Activated T-helper 1 cell treated with anti-CD3 and anti-CD28 coated beads, Interleukin-2, amount 50 U/mL, for 16 hours (primary cell): ENCODE results near the gene AP1S3.
A peak's percentile ranks its signal among the peaks of the same experiment; 100 is the strongest.
"Not testable (repeated sequence)": the region's sequence is repeated elsewhere in the genome, so short reads cannot be mapped to it uniquely, and the experiment has no call there.

Source experiments
- DNase-seq, 2 donors: peaks; one replicate each; pipeline ENCODE4 v3.0.0-alpha.2; 2020; ENCODE audit warnings: low read depth in 1 of 2, low spot score in 1 of 2

The AP1S3 gene

DNA sequence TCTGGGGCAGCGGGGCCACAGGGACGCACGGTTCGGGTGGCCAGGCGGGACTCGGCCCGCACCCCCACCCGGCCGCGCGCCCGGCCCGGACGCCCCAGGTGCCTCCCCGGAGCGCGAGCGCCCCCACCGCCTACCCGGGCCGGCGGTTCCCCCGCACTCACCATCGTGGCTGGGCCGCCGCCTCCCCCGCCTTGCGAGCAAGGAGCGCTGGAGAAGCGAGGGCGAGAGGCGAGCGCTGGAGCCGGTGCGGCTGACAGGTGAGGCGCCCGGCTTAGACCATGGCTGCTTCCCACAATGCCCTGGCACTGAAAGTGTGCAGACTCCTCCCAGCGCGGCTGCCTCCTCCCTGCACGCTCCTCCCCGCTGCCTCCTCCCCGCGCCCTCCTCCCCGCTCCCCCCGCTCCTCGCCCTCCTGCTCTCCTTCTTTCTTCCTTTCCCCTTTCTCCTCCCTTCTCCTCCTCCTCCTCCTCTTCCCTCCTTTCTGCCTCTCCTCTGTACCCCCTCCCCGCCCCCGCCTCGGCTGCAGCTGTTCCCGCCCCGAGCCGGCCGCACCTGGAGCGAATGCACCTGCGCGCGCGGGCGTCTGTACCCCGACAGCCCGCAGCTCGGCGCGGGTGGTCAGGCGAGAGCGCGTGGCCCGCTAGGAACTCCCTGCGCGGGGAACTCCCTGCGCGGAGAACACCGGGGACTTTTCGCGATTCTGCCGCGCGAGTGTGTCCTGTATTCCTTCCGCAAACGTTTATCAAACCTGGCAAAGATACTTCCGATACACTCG is at the start of gene AP1S3:
AP1S3 (minus strand) TSS at position 296 of the 775 bp plus-strand sequence; CDS start at position 164, 132 bp downstream.
- DNase-seq, result peak; percentile 31 to 57

DNA sequence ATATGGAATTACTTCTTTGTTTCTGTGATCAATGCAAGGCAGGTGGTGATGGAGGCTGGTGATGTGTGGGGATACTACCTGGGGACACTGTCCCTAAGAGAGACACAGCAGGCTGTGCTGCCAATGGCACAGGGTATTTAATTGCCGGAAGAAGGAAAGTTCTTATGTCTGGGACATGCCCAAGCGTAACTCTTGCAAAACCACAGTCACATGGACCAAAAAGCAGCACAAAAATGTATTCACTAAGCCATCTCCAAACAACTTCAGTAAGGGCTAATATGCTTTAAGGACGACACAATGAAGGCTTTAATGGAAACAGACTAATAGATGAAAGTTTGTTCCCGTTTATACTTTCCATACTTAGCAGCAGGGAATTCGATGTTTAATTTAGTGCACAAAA is 49.7 kb upstream of the AP1S3 start:
- no peak for DNase-seq

DNA sequence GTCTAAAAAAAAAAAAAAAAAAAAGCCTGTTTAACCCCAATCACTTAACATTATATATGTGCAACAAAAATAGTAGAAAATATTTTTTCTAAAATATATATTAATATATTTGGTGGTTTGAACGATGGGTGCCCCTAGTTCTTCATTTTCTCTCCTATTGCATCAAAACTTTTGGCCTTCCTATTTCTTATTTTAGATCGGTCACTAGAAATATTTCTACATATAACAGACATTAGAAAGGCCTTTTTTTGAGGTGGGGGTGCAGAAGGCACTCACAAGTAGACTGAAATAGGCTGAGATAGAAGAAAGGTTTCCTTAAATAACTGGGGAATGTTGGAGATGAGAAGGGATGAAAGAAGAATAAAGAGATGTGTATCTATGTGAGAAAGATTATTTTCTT is 49.3 kb upstream of the AP1S3 start:
- DNase-seq, result no peak

DNA sequence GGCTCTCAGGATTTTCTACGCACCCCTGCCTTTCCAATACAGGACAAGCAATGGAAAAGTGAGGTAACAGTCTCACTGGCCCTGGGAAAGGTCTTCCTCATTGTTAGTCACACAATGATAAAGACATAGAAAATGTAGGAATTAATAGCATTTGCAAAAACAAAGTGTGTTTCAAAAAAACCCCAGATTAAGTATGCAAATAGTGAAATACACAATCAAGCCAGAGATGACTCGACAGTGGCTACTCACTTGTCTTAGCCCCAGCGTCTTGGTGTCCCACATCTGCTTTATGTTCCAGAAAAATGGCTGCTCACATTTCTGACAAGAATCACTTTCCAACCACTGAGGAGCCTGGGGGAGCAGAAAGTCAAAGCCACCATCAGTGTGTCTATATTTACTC is 47.0 kb upstream of the AP1S3 start:
- DNase-seq, result no peak

DNA sequence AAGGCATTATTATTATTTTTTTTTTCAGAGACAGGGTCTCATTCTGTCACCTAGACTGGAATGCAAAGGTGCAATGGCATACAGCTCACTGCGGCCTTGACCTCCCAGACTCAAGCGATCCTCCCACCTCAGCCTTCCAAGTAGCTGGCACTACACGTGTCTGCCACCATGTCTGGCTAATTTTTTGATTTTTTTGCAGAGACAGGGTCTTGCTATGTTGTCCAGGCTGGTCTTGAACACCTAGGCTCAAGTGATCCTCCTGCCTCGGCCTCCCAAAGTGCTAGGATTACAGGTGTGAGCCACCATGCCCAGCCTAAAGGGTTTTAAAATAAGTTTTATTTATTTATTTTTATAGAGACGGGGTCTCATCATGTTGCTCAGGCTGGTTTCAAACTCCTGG is 45.3 kb upstream of the AP1S3 start:
- no peak for DNase-seq

DNA sequence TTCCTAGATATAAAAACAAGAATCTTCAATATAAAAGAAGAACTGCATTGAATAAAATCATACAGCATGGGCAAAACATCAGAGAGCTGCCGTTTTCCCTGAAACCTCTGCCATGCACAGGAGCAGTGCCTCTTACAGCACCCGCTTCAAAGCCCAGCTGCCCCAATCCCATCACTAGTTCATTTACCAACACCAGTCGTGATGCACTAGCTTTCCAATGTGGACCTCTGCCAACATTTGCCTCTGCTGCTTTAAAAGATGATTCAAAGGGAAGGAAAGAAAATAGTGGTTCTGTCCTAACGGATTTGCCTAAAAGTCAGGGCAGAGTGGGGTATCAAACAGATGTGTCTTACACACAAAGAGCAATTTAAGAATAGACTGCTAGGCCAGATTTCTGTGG is 43.4 kb upstream of the AP1S3 start:
- no peak for DNase-seq

DNA sequence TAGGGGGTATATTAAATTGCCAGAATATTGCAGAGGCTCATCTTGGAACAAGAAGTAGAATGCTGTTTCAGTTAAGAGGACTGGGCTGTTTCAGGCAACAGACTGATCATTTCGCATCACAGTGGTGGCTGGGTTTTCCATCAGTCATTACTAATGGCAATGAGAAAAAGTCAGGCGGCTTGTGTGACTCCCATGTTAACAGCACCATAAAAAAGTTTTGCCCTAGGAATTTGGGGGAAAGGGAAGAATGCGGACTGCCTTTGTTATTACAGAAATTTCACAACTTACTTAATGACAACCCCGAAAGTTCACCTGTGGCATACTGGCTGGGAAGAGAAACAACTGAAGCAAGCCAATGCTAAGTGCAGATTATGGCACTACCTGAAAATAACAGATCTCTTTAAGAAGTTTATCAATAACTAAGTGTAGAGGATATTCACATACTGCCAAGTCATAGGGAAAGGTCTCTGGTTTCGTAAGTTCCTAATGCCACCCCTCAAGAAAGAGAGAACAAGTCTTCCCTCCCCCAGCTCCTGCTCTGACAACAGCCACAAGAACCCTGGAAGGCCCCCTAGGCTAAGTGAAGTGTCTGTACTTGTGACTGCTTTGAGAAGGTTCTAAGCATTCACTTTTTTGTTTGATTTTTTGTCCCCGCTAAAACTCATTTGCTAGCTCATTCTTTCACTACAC is 40.5 kb upstream of the AP1S3 start:
- DNase-seq, result no peak

DNA sequence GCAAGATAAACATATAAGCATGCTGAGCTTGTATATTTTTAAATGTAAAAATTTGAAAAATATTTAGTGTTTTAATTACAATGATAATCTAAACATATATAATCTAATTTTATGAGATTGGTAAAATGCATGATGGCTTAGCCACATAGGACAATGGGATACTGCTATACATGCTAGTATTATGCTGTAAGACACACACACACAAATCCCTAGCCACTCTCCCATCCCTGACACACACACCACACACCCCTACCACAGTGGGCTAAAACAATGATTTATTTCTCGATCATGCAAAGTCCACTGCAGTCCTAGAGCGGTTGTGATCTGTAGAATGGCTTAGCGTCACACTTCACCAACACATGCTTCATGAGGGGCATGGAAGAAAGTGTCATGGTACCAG is 36.3 kb upstream of the AP1S3 start:
- DNase-seq, result no peak

DNA sequence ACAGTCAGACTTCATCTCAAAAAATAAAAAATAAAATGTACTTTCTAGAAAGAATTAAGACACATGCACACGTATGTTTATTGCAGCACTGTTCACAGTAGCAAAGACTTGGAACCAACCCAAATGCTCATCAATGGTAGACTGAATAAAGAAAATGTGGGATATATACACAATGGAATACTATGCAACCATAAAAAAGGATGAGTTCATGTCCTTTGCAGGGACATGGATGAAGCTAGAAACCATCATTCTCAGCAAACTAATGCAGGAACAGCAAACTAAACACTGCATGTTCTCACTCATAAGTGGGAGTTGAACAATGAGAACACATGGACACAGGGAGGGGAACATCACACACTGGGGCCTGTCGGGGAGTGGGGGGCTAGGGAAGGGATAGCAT is 35.4 kb upstream of the AP1S3 start:
- DNase-seq, result not testable (repeated sequence)

DNA sequence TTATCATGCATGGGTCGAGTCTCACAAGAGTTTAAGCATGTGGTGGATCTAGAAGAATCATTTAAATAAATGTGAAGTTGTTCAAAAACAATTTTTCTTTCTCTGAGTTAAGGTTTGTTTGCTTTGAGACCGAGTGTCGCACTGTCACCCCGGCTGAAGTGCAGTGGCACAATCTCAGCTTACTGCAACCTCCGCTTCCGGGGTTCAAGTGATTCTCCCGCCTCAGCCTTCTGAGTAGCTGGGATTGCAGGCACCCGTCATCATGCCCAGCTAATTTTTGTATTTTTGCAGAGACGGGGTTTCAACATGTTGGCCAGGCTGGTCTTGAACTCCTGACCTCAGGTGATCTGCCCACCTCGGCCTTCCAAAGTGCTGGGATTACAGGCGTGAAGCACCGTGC is 34.3 kb upstream of the AP1S3 start:
- not testable (repeated sequence) for DNase-seq

DNA sequence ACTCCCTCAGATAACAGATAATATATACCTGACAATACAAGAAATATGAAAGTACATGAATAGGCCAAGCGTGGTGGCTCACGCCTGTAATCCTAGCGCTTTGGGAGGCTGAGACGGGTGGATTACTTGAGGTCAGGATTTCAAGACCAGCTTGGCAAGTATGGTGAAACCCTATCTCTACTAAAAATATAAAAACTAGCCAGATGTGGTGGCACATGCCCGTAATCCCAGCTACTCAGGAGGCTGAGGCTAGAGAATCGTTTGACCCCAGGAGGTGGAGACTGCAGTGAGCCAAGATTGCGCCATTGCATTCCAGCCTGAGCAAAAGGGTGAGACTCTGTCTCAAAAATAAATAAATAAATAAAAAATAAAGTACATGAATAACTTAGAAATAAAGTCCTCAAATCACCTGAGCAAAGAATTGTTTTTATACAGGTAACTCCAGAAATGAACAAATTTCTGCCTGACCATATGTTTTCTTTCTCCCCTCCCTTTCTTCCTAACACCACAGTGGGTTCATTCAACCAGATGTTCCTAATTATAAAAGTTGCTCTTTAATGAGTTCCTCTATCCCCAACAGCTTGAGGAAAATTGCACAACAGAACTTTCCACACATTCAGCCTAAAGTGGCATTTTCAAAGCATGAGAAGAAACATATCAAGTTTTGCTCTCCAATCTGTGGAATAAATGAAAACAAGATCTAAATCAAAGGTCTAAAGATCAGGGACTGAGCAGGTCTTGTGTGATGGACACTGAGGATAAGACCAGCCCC is 33.6 kb upstream of the AP1S3 start:
- no peak for DNase-seq

DNA sequence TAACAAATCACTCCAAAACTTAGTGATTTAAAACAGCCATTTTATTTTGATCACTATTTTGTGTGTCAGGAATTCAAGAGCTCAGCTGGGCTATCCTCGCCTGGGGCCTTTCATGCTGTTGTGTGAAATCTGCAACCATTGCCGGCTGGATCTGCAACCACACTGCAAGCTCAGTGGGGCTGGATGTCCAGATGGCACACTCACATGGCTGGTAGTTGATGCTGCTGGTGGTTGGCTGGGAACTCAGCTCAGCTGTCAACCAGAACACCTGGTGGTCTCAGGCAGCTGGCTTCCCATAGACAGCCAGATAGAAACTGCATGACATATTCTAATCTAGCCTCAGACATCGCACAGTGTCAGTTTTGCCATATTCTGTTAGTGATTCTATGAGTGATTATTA is 30.6 kb upstream of the AP1S3 start:
- DNase-seq, result no peak

DNA sequence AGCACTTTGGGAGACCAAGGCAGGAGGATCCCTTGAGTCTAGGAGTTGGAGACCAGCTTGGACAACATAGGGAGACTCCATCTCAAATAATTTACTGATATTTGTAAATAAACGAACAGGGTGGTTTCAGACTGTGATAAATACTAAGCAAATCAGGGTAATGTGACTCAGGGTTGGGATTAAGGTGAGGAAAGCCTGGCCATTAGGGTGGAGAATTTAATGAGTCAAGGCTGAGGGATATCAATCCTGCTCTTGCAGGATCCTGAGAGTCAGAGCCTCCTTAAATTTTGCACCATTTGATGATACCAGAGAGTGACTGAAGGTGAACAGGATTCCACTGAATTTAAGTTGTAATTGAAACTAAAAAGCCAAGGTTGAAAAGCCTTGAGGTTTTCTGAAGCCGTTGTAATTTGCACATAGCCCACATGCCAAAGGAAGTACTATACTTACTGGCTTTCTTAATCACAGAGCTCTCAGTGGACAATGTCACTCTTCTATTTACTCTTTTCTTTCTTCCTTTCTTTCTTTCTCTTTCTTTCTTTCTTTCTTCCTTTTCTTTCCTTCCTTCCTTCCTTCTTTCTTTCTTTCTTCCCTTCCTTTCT is 28.6 kb upstream of the AP1S3 start:
- no peak for DNase-seq

DNA sequence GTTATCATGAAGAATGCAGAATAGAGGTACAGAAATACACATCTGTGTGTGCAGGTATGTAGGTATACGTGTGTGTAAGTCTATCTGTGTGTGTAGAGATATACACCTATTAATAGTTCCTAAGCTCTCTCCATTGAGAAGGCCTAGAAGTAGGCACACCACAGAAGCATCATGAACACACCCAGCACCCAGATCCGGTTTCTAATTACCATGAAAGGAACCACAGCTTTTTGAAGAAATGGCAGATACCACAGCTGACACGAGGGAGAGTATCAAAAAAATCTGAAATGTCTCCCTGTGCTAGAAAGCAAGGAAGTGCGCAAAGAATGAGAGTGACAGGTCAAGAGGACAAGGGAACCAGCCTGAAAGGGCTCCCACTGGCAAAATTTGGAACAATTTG is 27.7 kb upstream of the AP1S3 start:
- DNase-seq, result no peak

DNA sequence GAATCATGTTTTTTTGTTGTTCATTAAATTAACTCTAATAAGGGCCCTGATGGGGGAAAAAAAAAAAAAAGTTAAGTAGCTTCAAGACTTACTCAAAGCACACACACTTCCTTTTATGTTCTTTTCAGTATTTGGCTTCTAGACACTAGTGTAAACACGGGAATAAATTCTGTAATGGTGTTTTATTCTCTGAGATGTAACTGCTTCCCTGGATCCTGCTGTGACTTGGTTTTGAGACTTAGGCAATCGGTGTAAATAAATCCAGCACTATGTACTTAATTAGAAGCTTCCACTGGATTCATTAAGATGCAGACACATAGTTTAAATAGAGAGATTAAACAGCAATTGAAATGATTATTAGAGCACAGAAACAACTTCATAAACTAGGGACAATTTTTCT is 26.1 kb upstream of the AP1S3 start:
- no peak for DNase-seq

DNA sequence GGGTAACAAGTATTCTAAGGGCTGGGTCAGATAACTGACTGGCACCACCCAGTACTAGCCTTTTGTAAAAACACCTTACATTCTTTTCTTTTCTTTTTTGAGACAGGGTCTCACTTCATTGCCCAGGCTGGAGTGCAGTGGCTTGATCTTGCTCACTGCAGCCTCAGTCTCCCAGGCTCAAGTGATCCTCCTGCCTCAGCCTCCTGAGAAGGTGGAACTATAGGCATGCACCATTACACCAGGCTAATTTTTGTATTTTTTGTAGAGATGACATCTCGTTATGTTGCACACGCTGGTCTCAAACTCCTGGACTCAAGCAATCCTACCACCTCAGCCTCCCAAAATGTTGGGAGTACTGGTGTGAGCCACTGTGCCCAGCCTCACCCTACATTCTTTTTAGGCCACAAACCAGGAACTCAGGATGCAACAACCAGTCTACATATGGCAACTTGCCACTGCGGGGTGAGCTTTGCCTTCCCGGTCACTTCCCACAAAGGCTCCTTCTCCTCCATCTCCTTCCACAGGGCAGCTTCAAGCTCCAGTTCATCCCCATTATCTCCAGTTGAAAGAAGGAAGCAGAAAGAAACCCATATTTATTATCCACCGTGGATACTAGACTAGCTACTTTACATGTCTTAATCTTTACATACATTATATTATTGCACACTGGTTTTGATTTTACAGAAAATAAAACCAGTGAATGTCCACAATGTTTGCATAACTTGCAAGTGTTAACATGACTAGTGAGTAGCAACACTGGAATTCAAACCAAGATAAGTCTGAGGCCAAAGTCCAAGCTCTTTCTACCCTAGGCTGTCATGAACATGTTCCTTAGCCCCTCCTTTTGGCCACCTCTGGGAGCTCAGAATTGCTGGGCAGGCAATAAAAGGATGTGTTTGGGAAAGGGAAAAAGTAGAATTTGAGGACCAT is 23.7 kb upstream of the AP1S3 start:
- no peak for DNase-seq

DNA sequence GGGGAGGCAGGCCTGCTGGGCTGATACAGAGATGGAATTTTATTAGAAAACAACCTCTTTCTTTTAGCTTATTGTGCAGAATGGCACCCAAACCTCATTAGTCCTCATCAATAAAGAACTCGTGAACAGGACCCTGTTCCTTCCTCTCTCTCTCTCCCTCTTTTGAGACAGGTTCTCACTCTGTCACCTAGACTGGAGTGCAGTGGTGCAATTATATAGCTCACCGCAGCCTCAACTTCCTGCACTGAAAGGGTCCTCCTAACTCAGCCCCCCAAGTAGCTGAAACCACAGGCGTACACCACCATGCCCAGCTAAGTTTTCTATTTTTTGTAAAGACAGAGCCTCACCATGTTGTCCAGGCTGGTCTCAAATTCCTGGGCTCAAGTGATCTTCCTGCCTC is 21.7 kb upstream of the AP1S3 start:
- no peak for DNase-seq

DNA sequence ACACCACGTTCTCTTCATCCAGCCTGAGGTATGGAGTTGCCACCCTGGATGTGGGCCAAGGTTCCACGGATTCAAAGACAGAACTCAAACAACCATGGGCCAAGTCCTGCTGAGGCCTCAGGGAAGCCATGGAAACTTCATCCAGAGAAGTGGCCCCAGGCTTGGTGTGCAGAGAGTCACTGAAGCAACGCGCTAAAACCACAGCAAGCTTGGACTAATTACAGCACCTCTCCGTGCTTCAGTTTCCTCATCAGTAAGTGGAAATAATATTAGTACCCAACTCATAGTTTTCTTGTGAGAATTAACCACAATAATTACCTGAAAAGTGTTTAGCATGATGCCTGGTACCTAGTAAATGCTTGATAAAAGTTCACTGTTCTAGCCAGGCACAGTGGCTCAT is 19.2 kb upstream of the AP1S3 start:
- DNase-seq, result no peak

DNA sequence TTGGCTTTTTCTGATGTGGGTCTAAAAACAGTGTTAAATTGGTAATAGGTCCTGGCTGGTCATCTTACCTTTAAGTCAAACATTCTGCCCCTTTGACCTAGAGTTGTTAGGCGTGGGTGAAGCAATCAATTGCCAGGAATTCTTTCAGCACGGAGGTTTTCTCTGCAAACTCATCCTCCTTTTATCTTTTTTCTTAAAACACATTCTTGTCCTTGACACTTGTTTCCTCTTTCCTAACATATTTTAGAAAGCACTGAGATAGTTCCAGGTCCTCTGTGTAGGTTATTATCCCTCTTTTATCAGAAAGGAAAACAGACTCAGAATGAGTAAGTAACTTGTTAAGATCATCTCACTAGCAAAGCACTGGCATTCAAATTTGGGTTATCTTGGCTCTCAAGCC is 18.6 kb upstream of the AP1S3 start:
- no peak for DNase-seq

DNA sequence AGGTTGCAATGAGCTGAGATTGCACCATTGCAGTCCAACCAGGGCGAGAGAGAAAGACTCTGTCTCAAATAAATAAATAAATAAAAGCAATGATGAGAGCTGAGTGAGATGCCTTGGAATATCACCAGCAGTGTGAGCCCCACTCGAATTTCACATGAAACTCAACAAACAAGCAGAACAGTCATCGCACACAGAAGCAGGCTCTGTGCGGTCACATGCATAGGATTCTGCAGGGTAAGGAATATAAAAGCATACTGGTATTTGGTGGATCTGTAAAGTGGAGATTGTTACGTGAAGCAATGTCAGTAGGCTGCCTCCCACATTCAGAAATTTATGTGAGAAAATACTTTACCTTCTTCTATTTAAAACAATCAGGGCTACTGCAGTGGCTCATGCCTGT is 18.0 kb upstream of the AP1S3 start:
- DNase-seq, result no peak

DNA sequence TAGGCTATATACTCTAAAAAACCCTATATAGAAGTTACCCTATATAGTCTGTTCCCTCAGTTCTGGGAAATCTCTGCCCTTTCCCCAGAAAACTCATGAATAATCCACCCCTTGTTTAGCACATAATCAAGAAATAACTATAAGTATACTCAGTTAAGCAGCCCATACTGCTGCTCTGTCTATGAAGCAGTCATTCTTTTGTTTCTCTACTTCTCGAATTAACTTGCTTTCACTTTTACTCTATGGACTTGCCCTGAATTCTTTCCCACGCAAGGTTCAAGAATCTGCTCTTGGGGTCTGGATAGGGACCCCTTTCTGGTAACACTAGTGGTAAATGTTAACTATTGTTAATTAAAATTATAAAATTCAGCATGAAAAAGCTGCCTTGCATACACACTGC is 17.4 kb upstream of the AP1S3 start:
- no peak for DNase-seq
